NCI-H510A (cell line): Measurements from ENCODE around the gene CFAP299.

Experiments used
- DNase-seq: peaks from one replicate; lab custom pipeline; 2025; lab: John Stamatoyannopoulos, UW

Gene CFAP299

DNA sequence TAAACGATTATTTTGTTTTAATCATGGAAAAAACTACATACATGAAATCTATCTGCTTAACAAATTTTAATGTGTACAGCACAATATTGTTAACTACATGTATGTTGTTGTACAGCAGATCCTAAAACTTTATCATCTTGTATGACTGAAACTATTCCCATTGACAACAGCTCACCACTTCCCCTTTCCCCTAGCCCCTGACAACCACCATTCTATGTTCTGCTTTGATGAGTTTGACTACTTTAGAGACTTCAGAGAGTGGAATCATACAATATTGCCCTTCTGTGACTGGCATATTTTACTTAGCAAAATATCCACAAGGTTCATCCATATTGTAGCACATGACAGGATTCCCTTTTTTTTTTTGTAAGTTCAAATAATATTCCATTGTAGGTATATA, 185.9 kb downstream of the CFAP299 start:
- DNase-seq: no peak

DNA sequence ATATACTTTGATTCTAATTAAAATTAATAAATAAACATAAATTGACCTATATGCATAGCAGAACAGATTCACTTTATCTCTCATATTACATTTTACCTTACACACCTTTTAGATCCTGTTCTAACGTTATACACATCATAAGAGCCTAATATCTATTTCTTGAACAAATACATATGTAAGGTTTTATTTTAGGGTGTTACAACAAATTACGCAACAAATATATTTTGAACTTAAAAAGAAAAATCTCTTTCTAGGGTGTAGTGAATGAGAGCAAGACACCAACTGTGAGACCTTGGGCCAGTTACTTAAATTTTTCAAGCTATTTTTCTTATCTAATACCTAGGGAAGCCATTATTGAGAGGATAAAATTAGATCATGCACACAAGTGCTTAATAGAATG, 191.2 kb downstream of the CFAP299 start:
- DNase-seq: no peak

DNA sequence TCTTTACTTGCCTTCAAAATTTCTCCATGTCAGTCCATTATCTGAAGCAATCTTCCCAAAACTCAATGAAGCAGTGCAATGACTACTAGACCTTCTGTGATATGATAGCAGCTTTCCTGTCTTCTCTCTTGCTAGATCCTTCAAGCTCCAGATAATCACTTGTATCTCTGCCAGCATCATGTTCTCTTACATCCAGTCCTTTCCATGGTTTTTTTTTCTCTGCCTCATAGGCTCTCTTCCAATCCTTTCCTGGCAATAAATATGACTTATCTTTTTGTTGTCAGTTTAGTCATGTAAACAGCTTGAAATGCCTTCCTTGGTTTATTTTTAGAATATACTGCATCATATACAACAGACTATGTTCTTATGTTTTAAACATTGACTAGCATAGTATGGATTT, 193.5 kb downstream of the CFAP299 start:
- DNase-seq: no peak

DNA sequence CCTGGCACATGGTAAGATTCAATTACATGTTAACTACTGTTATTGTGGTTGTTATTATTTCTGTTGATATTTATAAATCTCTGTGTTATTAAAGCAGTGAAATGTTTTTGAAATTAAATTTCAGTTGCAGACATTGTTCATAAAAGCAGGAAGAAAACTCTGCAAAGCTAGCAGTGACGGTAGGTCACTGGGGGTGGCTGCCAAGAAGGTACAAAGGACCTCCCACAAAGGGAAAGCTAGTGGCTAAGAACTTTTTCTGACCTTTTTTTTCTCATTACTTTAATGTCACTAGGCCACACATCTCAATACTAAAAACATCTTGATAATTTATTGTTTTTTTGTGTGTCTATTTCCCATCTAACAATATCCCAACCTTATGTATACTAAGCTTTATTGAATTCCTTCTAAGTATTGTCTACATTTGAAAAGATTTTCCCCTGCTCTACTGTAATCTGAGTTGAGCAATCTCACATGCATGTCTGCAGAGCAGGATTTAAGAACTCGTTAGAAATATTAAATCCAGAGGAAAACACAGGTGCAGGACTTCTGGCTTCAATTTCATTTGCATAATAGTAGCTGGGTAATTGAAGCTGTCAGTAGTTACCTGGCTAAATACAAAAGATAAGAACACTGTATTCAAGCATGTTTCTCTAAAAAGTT, 197.3 kb downstream of the CFAP299 start:
- no peak for DNase-seq

DNA sequence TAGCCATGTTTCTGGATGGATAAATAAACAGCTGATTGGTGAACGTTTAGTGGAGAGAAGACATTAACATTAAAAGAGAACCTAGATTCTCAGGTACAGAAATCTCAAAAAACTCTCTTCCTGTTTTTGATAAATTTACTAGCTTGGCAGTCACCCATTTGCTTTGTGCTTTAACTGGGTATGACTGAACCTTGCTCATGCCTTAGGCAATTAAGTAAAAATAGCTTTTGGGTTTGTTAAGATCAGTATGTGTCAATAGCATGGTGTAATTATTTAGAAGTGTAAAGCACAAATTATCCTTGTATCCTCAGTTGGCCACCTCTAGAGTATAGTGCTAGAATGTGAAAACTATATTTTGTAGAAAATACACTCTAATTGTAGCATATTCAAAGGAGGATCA, 200.0 kb downstream of the CFAP299 start:
- no peak for DNase-seq

DNA sequence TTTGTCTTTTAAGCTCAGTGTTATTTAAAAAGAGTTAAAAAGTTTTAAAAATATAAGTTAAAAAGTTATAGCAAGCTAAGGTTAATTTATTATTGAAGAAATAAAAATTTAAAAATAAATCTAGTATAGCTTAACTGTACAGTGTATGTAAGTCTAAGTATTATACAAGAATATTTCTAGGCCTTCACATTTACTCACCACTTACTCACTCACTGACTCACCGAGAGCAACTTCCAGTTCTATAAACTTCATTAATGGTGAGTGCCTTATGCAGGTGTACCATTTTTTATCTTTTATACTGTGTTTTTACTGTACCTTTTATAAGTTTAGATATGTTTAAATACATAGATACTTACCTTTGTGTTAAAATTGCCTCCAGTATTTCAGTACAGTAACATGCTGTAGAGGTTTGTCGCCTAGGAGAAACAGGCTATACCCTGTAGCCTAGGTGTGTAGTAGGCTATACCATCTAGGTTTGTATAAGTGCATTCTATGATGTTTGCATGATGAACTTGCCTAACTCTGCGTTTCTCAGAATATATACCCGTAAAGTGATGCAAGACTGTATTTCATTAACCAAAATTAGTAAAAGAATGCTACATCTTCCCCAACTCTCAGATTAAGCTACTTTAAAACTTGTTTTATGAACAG, 202.9 kb downstream of the CFAP299 start:
- DNase-seq: no peak

DNA sequence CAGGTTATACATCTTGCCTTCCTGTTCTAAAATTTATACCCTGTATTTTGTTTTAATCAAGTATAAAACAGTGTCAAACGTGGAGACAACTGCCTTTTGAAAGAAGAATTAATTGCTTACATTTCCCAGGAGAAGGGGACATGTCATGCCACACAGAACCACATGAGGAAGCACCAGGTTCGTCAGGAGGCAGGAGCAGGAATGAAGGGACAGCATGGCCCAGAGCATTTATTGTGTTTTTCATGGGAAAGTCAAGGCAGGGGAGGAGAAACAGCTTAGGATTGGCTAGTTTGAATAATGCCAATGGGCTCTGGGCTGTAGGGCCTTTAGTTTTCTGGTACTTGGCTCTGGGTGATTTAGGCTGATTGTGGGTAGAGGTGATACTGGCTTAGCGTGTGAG, 203.7 kb downstream of the CFAP299 start:
- DNase-seq: no peak

DNA sequence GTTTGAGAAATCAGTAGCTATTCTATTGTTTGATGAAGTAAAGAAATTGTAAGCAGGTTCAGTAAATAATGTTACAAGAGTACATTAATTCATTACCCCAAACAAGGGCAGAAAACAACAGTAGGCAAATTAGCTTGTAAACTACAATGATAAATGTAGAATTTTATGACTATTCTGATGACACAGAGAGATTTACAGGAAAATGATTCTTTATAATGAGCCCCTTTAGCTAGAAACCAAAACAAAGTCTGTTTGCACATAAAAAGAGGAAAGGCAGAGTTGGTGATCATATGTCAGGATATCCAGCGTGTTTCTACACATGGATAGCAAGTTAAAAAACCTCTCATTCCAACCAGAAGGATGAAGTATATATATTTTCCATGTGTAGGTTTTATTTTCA, 204.8 kb downstream of the CFAP299 start:
- no peak for DNase-seq

DNA sequence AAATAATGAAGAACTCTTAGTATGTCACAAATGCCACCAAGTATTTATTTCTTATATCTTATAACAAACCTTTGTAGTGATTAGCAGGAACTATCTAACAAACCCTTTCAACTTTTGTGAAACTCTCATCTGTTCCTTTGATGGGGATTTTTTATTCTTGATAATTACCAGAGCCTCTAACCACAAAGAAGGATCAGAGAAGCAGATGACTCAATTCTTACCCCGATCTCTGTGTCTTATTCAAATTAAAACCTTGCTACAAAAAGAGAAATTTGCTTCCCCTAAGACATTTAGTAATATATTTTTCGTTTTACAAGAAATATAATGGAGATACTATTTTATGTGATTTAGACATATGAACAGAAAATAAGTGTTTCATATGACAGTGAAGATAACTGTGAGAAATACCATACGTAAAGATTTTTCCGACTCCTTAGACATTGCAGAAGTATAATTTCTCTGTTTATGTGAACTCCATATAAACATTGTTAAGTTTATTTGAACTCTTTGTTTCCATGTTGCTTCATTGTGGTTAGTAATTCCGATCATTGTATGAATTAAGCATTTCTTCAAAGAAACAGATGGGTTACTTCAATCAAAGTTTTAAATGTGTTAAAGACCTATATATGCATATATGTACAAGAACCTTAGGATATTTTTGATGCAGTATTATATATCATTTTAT, 205.4 kb downstream of the CFAP299 start:
- no peak for DNase-seq

DNA sequence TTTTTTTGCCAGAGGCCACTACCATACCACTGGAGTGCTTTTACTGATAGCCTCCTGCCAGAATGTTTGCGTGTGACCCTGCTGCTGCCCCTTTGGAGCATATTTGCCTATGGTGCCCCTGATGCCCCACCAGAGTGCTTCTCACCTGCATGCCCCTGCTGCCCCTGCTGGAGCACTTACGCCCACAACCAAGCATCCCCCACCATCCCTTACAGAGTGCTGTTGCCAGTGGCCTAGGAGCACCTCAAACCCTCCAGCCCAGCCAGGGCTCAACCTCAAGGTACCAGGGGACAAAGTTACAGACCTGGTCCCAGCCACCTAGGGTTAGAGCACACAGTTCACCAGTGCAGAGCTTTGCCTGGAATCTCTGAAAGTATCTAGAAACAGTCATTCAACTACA, 207.2 kb downstream of the CFAP299 start:
- DNase-seq: no peak

DNA sequence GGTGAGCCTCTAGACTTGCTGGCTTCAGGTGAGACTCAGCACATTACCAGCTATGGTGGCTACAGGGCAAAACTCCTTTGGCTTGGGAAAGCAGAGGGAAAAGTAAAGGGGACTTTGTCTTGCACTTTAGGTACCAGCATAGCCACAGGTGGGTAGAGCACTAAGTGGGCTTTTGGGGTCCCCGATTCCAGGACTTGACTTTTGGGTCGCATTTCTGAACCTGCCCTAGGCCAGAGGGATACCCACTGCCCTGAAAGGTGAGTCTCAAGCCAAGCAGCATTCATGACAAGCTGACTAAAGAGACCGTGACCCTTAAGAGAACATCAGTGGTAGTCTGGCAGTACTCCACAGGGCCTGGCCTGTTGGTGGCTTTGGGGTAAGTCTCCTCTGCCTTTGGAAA, 224.8 kb downstream of the CFAP299 start:
- no peak for DNase-seq

DNA sequence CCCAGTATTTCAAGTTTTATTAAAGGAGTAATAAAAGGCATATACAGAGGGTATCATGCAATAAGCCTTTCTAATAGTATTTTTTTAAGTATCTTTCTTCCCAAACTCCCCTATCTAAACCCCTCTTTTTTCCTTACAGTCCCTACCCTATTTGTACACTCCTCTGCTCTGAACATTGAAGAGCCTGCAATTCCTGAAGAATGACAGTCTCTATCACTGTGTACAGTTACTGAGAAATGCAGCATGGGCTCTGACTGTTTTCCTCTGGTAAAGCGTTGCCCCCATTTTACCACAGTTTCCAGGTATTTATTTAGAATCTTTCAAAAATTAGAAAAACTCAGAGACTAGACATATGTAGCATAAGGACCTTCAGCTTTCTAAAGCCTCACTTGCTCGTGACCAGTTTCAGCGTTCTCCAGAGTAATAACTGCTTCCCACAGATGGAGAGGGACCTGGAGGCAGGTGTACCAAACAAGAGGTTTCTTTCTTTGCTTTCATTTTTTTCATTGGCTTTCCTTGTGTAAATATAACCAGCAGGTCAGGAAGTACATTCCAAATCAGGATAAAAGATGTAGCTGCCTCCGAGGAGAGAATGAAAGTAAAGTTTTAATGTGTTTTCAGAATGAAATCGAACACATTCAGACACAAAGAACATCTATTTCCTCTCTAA, 230.8 kb downstream of the CFAP299 start:
- DNase-seq: peak; percentile 4

DNA sequence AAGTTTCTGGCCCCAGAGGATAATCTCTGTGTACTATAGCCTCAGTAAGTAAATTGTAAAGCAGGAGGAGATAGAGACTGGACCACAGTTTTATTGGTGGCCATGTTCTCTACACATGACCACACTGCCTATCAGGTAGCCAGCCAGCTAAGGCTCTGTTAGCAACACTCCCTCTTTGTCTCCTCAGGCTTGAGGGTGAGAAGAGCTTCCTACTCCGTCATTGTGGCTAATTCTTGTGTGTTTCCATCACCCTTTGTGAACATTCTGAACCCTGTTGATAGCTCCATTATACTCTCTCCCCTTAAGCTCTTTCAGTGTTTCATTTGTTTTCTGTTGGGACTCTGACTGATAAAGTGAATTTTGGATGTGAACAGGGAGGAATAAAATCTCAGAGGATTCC, 233.4 kb downstream of the CFAP299 start:
- DNase-seq: no peak

DNA sequence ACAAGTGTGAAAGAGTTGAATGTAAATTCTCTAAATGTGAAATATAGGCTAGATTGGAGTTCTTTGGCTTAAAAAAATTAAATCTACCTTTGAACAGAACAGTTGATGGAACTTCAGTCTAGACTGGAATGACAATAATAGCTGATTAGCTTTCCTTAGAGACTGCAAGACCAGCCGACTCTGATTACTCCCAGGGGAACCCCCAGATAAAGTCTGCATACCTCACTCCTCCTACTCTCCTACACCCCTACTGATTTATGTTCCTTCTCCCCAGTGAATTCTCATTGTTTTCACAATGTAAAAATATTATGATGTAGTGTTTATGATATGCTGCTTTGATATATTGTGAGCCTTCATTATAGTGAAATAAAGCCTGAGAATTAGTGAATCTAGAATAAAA, 241.3 kb downstream of the CFAP299 start:
- no peak for DNase-seq

DNA sequence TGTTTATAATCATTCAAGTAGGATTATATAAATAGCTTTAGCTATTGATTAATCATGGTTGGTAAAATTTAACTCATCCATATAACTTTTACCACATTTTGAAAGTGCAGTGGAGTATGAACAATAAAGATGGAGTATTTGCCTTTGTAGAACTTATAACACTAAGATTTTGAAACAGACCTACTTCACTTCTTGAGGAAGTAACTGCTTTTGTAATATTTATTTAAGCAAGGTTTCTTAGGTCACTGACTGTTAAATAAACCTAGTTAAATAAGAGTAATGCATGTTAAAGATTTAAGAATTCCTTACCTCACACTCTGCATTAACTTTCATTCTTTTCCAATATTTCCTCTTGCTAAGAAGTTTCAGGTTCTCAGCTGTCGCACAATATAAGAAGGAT, 242.5 kb downstream of the CFAP299 start:
- no peak for DNase-seq

DNA sequence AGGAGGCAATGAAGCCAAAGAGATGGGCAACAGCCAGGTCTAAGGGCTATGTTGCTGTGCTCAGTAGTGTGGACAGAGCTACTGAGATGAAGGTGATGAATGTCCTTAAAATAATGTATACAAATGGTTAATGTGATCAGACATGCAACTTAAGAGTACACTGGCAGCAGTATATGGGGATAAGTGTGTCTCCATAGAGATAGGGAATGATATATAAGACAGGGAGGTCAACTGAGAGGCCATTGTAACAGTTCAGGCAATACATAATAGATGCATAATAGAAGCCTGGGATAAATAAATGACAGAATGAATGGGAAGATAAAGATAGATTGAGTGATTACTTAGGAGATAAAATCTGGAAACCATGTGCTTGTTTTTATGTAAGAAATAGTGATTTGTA, 250.0 kb downstream of the CFAP299 start:
- DNase-seq: no peak

DNA sequence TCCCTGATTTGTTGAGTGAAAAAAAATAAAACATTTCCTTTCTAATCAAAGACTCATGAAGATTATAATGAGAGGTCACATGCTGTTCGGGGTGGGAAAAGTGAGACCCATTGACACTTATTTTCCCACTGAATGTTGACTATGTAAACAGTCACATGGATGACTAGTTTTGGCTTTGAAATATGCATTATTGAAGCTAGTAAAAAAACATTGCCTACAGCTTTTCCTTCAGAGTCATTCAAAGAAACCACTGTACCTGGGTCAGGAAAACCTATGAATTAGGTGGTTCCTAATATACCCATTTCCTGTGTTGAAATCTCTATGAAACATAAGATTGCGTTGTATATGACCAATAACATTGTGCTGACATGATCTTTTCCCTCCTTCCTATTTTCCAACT, 251.2 kb downstream of the CFAP299 start:
- DNase-seq: no peak

DNA sequence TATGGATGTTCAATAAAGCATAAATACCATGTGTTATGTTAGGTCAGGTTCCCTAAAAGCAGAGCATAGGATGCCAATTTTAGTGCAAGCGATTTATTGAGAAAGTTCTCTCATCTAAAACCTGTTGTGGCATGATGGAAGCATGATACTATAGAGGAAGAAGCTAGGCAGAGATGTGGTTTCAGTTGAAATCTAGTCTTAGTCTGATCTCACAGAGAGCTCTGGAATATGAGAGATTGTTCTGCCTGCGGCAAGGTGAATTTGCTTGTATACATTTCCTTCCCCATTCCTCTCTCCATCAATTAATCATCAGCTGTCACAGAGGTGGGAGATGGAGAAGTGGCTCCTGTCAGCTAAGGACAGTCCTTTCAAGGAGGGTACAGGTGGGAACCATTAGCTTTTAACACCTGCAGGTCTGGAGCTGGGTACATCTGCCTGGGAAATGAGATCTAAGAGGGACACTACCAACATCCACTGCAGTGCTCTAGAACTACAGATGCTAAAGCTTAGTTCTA, 252.4 kb downstream of the CFAP299 start:
- DNase-seq: no peak

DNA sequence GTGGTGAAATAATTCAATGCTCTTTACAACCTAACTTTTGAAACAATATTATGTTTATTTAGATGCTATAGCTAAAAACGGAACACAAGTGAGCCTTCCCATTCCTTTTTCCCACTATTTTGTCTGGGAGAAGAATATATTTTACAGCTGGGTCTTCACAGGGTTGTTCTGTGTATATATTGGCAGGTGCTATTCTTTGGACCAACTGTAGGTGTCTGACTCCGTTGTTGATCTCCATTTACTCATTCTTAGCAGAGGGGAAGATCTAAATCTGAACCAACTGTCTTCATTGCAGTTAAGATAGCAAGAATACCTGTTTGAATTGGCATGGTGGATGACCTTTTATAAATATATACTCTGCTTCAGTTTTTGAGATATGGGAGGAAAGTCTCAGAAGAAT, 257.4 kb downstream of the CFAP299 start:
- no peak for DNase-seq

DNA sequence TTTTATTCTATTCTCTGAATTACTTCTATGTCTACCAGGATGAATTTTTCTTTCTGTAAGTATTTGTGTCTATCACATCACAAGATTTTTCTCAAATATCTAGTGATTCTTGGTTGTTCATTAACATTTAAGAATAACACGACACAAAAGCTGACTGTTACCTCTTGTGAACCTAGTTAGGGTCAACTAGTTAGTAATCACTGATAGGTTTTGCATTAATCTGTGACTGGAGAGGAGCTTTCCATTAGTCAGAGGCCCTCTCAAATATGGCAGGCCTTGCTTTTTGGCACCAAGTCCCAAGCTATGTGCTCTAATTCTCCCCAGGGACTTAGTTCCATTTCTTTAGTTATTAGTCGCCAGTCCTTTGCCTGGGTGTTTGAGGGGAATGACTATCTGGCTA, 259.2 kb downstream of the CFAP299 start:
- no peak for DNase-seq

DNA sequence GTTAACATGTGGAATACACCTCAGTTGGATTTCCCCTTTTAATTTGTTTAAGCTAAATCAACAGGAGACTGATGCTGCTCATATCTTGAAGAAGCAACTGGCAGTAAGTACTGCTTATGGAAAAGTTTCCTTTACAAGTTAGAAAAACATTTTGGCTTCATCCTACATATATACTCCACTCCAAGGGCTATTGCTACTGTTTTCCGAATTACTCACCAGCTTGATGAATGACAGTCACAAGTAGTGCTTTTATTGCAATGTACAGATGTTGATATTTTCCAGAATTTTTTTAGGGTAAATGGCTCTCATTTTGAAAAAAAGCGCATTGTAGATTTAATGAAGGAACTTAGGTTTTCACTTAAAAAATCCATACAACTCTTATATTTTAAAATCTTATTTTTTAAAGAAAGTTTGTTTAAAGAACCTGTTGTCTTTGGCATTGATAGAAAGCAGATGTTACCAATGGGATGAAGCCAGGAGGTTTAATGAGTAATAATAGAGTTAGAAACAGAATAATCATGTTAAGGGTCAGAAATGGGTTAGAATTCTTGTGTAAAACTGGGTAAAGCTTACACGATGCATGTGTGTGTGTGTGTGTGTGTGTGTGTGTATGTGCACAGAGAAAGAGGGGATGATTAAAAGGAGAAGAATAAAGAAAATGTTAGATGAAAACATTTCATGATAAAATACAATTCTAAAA, 272.9 kb downstream of the CFAP299 start:
- DNase-seq: no peak

DNA sequence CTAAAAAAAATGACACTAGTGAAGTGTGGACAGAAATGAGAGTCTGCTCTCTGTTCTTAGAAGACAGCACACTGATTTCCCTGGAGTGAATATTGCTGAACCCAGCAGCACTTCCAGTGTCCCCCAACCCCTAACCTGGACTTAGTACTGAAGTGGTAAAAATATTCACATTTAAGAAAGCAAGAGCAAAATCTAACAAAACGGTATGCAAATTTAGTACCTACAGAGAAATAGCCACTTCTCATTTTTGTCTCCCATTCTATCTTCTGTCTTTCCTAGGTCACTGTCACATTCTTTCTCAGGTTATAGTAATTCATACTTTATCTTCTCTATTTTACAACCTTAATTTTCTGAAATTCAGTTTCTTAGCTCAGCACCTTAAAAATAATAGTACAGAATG, 274.7 kb downstream of the CFAP299 start:
- DNase-seq: no peak
